Stomach (tissue), 4 donors: Measurements from ENCODE around the gene ADORA1.

Experiments
- POLR2A ChIP-seq, 4 donors: fragments of 450-650 bp; IDR thresholded peaks; one replicate each; pipeline ENCODE4 v1.6.1; 2016; ENCODE audit warnings: antibody characterized with exemption in 4 of 4, control low read depth in 2 of 4, mild to moderate bottlenecking in 1 of 4, moderate library complexity in 1 of 4
- TF ChIP-seq, protein P1 (sequence below), 7 experiments: fragments of 450-650 bp in 4 of 7; fragments of 200-600 bp in 3 of 7; sonication (generic) in 3 of 7; IDR thresholded peaks; one replicate each; pipeline ENCODE4 v1.5.1; 2016 to 2019; ENCODE audit warnings: antibody characterized with exemption in 7 of 7, control low read depth in 2 of 7, mild to moderate bottlenecking in 1 of 7

DNA sequence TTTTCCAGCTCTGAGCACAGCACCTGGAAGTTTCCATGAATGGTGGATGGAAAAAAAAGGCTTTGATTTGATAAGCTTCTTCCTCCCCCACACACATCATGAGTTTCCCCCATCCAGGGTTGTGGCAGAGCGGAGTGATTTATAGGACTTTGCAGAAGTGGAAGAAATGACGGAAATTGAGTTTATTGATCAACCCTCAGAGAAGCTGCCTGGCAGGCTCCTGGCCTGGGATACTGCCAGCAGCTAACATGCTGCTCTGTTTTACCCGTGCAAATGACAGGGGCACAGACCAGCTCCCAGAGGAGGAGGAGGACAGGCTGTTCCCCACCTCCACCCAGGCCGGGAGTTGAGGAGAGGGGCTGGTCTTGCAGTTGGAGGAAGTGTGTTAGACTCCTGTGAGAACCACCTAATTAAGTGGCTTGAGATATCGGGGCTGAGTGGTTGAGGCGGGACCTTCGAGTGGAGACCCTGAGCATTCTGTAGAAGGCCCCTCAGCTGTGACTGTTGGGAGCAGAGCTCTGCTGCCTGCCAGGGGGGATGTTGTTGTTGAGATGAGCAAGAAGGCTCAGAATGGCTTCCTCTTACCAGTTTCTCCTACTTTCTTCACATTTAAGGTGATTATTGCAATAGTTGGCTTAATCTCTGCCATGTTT lies 21.8 kb downstream of the ADORA1 start:
- no peak for TF ChIP-seq POLR2A (IDR thresholded peaks at IDR 0.05)
- TF ChIP-seq, protein P1, sequence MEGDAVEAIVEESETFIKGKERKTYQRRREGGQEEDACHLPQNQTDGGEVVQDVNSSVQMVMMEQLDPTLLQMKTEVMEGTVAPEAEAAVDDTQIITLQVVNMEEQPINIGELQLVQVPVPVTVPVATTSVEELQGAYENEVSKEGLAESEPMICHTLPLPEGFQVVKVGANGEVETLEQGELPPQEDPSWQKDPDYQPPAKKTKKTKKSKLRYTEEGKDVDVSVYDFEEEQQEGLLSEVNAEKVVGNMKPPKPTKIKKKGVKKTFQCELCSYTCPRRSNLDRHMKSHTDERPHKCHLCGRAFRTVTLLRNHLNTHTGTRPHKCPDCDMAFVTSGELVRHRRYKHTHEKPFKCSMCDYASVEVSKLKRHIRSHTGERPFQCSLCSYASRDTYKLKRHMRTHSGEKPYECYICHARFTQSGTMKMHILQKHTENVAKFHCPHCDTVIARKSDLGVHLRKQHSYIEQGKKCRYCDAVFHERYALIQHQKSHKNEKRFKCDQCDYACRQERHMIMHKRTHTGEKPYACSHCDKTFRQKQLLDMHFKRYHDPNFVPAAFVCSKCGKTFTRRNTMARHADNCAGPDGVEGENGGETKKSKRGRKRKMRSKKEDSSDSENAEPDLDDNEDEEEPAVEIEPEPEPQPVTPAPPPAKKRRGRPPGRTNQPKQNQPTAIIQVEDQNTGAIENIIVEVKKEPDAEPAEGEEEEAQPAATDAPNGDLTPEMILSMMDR (IDR thresholded peaks at IDR 0.05), result no peak
